ENCODE results near the gene PKD1L1.

GRCh38 chr7:47988496-47989386, 40.5 kb upstream of the PKD1L1 start:
- TF ChIP-seq TEAD4 (IDR thresholded peaks at IDR 0.05): no peak
- no peak for TF ChIP-seq REST (IDR thresholded peaks at IDR 0.05; ENCODE audit: low read depth)
- TF ChIP-seq EP300 (IDR thresholded peaks at IDR 0.05; ENCODE audit: borderline replicate concordance): no peak
- no peak for TF ChIP-seq RAD21 (IDR thresholded peaks at IDR 0.05; ENCODE audit: low read depth)
- TF ChIP-seq, protein P1, sequence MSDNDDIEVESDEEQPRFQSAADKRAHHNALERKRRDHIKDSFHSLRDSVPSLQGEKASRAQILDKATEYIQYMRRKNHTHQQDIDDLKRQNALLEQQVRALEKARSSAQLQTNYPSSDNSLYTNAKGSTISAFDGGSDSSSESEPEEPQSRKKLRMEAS (IDR thresholded peaks at IDR 0.05): no peak
- no peak for TF ChIP-seq ZBTB7A (IDR thresholded peaks at IDR 0.05; ENCODE audit: low read depth)
- TF ChIP-seq TAF1 (IDR thresholded peaks at IDR 0.05; ENCODE audit: low read depth): no peak
- TF ChIP-seq, protein P2, sequence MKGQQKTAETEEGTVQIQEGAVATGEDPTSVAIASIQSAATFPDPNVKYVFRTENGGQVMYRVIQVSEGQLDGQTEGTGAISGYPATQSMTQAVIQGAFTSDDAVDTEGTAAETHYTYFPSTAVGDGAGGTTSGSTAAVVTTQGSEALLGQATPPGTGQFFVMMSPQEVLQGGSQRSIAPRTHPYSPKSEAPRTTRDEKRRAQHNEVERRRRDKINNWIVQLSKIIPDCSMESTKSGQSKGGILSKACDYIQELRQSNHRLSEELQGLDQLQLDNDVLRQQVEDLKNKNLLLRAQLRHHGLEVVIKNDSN (IDR thresholded peaks at IDR 0.05): no peak
- no peak for TF ChIP-seq EGR1 (IDR thresholded peaks at IDR 0.05)
- no peak for TF ChIP-seq CREB1 (IDR thresholded peaks at IDR 0.05; ENCODE audit: low read depth)
